Esophagus squamous epithelium (tissue), 5 donors: ENCODE measurements around the gene NANOS2. TPM values are rescaled to one million over a fixed set of nuclear protein-coding genes. Genes with fewer than 3 reads are reported as not detected.
"Not testable (repeated sequence)": the region's sequence is repeated elsewhere in the genome, so short reads cannot be mapped to it uniquely, and the experiment has no call there.

Source experiments
- DNase-seq: peaks from one replicate; lab custom pipeline; 2025; lab: John Stamatoyannopoulos, UW
- H3K27ac ChIP-seq, 4 donors: fragments of 200-600 bp; sonication (generic); one replicate each; pipeline ENCODE4 v1.5.1; 2016 to 2019; ENCODE audit warnings: mild to moderate bottlenecking in 1 of 4
- H3K27me3 ChIP-seq, 4 donors: fragments of 200-600 bp; sonication (generic); 1 replicate in 3 of 4; 2 replicates in 1 of 4; pipeline versions ENCODE4 v1.5.1 to v1.6.0; 2017 to 2021; ENCODE audit warnings: antibody characterized with exemption in 1 of 4
- H3K36me3 ChIP-seq, 3 donors: fragments of 200-600 bp; sonication (generic); one replicate each; pipeline ENCODE4 v1.5.1; 2016 to 2019
- H3K4me1 ChIP-seq, 3 donors: fragments of 200-600 bp; sonication (generic); one replicate each; pipeline ENCODE4 v1.5.1; 2017 to 2019
- H3K4me3 ChIP-seq, 4 donors: fragments of 200-600 bp; sonication (generic); 1 replicate in 3 of 4; 2 replicates in 1 of 4; pipeline ENCODE4 v1.5.1; 2016 to 2019; ENCODE audit warnings: mild to moderate bottlenecking in 2 of 4, moderate library complexity in 1 of 4
- H3K9me3 ChIP-seq, 3 donors: fragments of 200-600 bp; sonication (generic); one replicate each; pipeline ENCODE4 v1.5.1; 2016 to 2019
- CTCF ChIP-seq, 6 experiments: fragments of 450-650 bp in 4 of 6; fragments of 200-600 bp in 2 of 6; sonication (generic) in 2 of 6; IDR thresholded peaks; one replicate each; pipeline ENCODE4 v1.5.1; 2016 to 2019; ENCODE audit warnings: antibody characterized with exemption in 6 of 6, mild to moderate bottlenecking in 4 of 6, moderate library complexity in 4 of 6
- POLR2A ChIP-seq, 4 donors: fragments of 450-650 bp; IDR thresholded peaks; one replicate each; pipeline ENCODE4 v1.6.1; 2017; ENCODE audit warnings: antibody characterized with exemption in 4 of 4, mild to moderate bottlenecking in 4 of 4, moderate library complexity in 3 of 4
- WGBS, 2 donors: methylation state at CpG; one replicate each; pipeline ENCODE4 v1.1.5; 2018; 5-methylcytosine and 5-hydroxymethylcytosine counted together
- intact Hi-C: fragments of 100-400 bp; cut with DNase I; formaldehyde crosslinking; loops from one replicate; pipeline ENCODE4 v1.15.0; 2022
- total RNA-seq, 4 donors: library from RNA; depleted of rRNA; stranded (reverse); fragments of >200 nt; gene quantifications; one replicate each; pipeline ENCODE4 v1.1.0, GENCODE V29; 2016
- donor health status: DM: yes; HTN: yes; CAD: no.

Gene NANOS2
- total RNA-seq, 4 donors from 2014 or later = not detected

GRCh38 chr19:45872095-45872919 is 42.3 kb downstream of the NANOS2 start:
- Histone ChIP-seq H3K9me3 (no peaks in the 10 kb centered on the region), H3K36me3 (no peaks in the 10 kb centered on the region), H3K4me3 (no peak overlapping the region), H3K27me3 (peaks cover 0 to 13% (median 0%) of the 10 kb centered on the region in 4 donors), H3K27ac (no peak overlapping the region), H3K4me1 (peaks cover 0 to 14% (median 8%) of the 10 kb centered on the region in 3 donors)
- WGBS, 2 donors = 95% methylated on average over 10 of the region's 34 CpGs; no CpG with 5 or more reads in 1 of the 2 donors
- intact Hi-C loops = no loop called here
- TF ChIP-seq CTCF (IDR thresholded peaks at IDR 0.05) (no peak), POLR2A (IDR thresholded peaks at IDR 0.05) (no peak)
- no peak for DNase-seq

- Histone ChIP-seq H3K4me1 (no peaks in the 10 kb centered on the region), H3K9me3 (no peaks in the 10 kb centered on the region), H3K4me3 (no peak overlapping the region), H3K27me3 (peaks cover 0 to 12% (median 0%) of the 10 kb centered on the region in 4 donors), H3K27ac (no peak overlapping the region), H3K36me3 (no peaks in the 10 kb centered on the region)
- intact Hi-C loops = no loop called here
- TF ChIP-seq CTCF (IDR thresholded peaks at IDR 0.05) (no peak), POLR2A (IDR thresholded peaks at IDR 0.05) (no peak)
- DNase-seq = no peak
- WGBS, 2 donors = 70 to 77% methylated on average over 5 of the region's 5 CpGs
Measured at GRCh38 chr19:45870798-45871197, 43.8 kb downstream of the NANOS2 start.

- 53 to 64% methylated on average over 2 to 3 of the region's 4 CpGs for WGBS, 2 donors
Measured at GRCh38 chr19:45867241-45867640, 47.3 kb downstream of the NANOS2 start.

GRCh38 chr19:45866400-45867176 is 48.0 kb downstream of the NANOS2 start:
- Histone ChIP-seq H3K27ac (no peak overlapping the region), H3K27me3 (peaks cover 0 to 37% (median 4%) of the 10 kb centered on the region in 4 donors), H3K4me1 (peaks cover 13 to 23% (median 16%) of the 10 kb centered on the region in 3 donors), H3K9me3 (no peaks in the 10 kb centered on the region), H3K36me3 (no peaks in the 10 kb centered on the region), H3K4me3 (no peak overlapping the region)
- TF ChIP-seq POLR2A (IDR thresholded peaks at IDR 0.05) (no peak), CTCF (IDR thresholded peaks at IDR 0.05) (no peak)
- WGBS, 2 donors = 66 to 100% methylated on average over 2 to 3 of the region's 11 CpGs
- no peak for DNase-seq
- intact Hi-C loops = no loop called here

More at GRCh38 chr19:45867241-45867640, 47.3 kb downstream of the NANOS2 start:
- H3K9me3 ChIP-seq, intact Hi-C loops, H3K4me3 ChIP-seq, H3K36me3 ChIP-seq, DNase-seq, H3K27ac ChIP-seq: not testable (repeated sequence)
- H3K4me1 ChIP-seq = peaks cover 10 to 16% (median 13%) of the 10 kb centered on the region in 3 donors
- H3K27me3 ChIP-seq = peaks cover 0 to 37% (median 4%) of the 10 kb centered on the region in 4 donors

- Histone ChIP-seq H3K4me3 (no peak overlapping the region), H3K4me1 (peaks cover 13 to 34% (median 26%) of the 10 kb centered on the region in 3 donors), H3K9me3 (no peaks in the 10 kb centered on the region), H3K36me3 (no peaks in the 10 kb centered on the region), H3K27ac (no peak overlapping the region), H3K27me3 (peaks cover 0 to 37% (median 4%) of the 10 kb centered on the region in 4 donors)
- TF ChIP-seq CTCF (IDR thresholded peaks at IDR 0.05) (no peak), POLR2A (IDR thresholded peaks at IDR 0.05) (no peak)
- DNase-seq = no peak
- 64 to 73% methylated on average over 8 to 9 of the region's 9 CpGs for WGBS, 2 donors
- intact Hi-C loops = no loop called here
Measured at GRCh38 chr19:45865269-45865948, 49.2 kb downstream of the NANOS2 start.
